A673 (cell line): ENCODE data around the gene SLC25A6. TPM values are rescaled to one million over a fixed set of nuclear protein-coding genes. Genes with fewer than 3 reads are reported as not detected.

ENCODE experiments used
- BruUV-seq: library from RNA; stranded (reverse); fragments of 400-500 nt; replicated peaks from 2 replicates; lab custom pipeline; 2021; lab: Mats Ljungman, UMichigan
- CTCF ChIA-PET: fragments of 300-600 bp; sonication (Branson Sonifier 250); formaldehyde crosslinking; loops from one replicate; lab custom pipeline; 2022; ENCODE audit warnings: antibody characterized with exemption; lab: Charles Lee
- POLR2A ChIA-PET: fragments of 300-600 bp; sonication (Branson Sonifier 250); formaldehyde crosslinking; loops from one replicate; lab custom pipeline; 2022; ENCODE audit warnings: antibody characterized with exemption; ENCODE audit not compliant: low non-redundant PET; lab: Charles Lee
- DNase-seq: peaks from one replicate; pipeline ENCODE4 v3.0.0-alpha.2; 2015; ENCODE audit warnings: low spot score
- H3K27ac ChIP-seq: fragments of 200-600 bp; sonication (generic); 2 replicates; pipeline ENCODE4 v1.5.1; 2016; ENCODE audit warnings: mixed run types, low read depth, mild to moderate bottlenecking, mixed read lengths, antibody characterized with exemption, low read length; ENCODE audit not compliant: poor library complexity, severe bottlenecking
- H3K27me3 ChIP-seq: fragments of 200-600 bp; sonication (generic); replicated peaks from 2 replicates; pipeline ENCODE4 v1.6.1; 2017; ENCODE audit warnings: mixed run types, low read depth, mild to moderate bottlenecking, mixed read lengths, antibody characterized with exemption, low read length; ENCODE audit not compliant: insufficient read depth, poor library complexity
- H3K36me3 ChIP-seq: fragments of 200-600 bp; sonication (generic); 2 replicates; pipeline ENCODE4 v1.6.1; 2016; ENCODE audit warnings: mixed run types, mild to moderate bottlenecking, mixed read lengths, antibody characterized with exemption, low read length; ENCODE audit not compliant: insufficient read depth, poor library complexity, severe bottlenecking
- H3K4me1 ChIP-seq: fragments of 200-600 bp; sonication (generic); 2 replicates; pipeline ENCODE4 v1.6.1; 2017; ENCODE audit warnings: mixed run types, mild to moderate bottlenecking, mixed read lengths, antibody characterized with exemption, low read length; ENCODE audit not compliant: insufficient read depth, poor library complexity, severe bottlenecking
- H3K4me3 ChIP-seq: fragments of 200-600 bp; sonication (generic); 2 replicates; pipeline ENCODE4 v1.5.1; 2016; ENCODE audit warnings: low read depth, mixed run types, mild to moderate bottlenecking, mixed read lengths, low read length; ENCODE audit not compliant: poor library complexity, severe bottlenecking
- H3K9me3 ChIP-seq: fragments of 200-600 bp; sonication (generic); 2 replicates; pipeline ENCODE4 v1.6.1; 2016; ENCODE audit warnings: mixed run types, low read depth, mild to moderate bottlenecking, mixed read lengths, antibody characterized with exemption, low read length; ENCODE audit not compliant: poor library complexity, severe bottlenecking
- EZH2 ChIP-seq: fragments of 200-600 bp; sonication (generic); IDR thresholded peaks from 2 replicates; pipeline ENCODE4 v1.6.1; 2017; ENCODE audit warnings: borderline replicate concordance, low read depth, mild to moderate bottlenecking, mixed read lengths, antibody characterized with exemption, low read length; ENCODE audit not compliant: poor library complexity, severe bottlenecking
- intact Hi-C: fragments of 100-400 bp; cut with micrococcal nuclease; formaldehyde crosslinking; loops from one replicate; pipeline ENCODE4 v1.10.0; 2022; ENCODE audit not compliant: unreplicated experiment
- total RNA-seq: library from RNA; stranded (reverse); gene quantifications from 2 replicates; pipeline ENCODE4 v1.2.3, GENCODE V29; 2021
- TF ChIP-seq, protein P1 (sequence below): fragments of 300-800, 200-600 bp; sonication (generic); conservative IDR thresholded peaks from 2 replicates; pipeline ENCODE4 v1.5.1; 2017; ENCODE audit warnings: low read depth, mild to moderate bottlenecking, antibody characterized with exemption, low read length, moderate library complexity, mixed read lengths

The SLC25A6 gene
- total RNA-seq, 1 experiment from 2014 or later = 423 TPM

DNA sequence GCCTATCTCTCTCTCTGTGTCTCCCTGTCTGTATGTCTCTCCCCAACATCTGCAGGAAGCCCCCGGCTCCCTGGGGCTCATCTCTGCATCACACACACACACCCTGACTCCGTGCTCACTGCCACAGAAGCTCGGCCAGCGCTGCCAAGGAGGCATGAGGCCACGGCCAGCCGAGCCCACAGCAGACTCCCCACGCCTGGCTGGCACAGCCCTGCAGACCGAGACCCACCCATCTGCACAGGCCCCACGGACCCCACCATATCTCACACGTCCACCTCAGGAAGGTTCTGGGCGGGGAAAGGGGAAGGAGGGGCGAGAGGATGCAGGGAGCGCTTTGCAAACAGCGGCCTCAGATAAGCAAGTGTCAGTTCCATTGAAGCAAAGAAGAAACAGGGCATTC, 28.5 kb upstream of the SLC25A6 start:
- no peak for DNase-seq
- TF ChIP-seq EZH2 = no peak
- TF ChIP-seq, protein P1, sequence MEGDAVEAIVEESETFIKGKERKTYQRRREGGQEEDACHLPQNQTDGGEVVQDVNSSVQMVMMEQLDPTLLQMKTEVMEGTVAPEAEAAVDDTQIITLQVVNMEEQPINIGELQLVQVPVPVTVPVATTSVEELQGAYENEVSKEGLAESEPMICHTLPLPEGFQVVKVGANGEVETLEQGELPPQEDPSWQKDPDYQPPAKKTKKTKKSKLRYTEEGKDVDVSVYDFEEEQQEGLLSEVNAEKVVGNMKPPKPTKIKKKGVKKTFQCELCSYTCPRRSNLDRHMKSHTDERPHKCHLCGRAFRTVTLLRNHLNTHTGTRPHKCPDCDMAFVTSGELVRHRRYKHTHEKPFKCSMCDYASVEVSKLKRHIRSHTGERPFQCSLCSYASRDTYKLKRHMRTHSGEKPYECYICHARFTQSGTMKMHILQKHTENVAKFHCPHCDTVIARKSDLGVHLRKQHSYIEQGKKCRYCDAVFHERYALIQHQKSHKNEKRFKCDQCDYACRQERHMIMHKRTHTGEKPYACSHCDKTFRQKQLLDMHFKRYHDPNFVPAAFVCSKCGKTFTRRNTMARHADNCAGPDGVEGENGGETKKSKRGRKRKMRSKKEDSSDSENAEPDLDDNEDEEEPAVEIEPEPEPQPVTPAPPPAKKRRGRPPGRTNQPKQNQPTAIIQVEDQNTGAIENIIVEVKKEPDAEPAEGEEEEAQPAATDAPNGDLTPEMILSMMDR = no peak
- POLR2A ChIA-PET = no interaction called here
- H3K36me3 ChIP-seq = peaks cover 34% of the 10 kb centered on the region
- CTCF ChIA-PET = no interaction called here
- no peak overlapping the region for H3K4me3 ChIP-seq
- no peaks in the 10 kb centered on the region for H3K4me1 ChIP-seq
- BruUV-seq = no TSS peak
- H3K27ac ChIP-seq = peak overlapping the region; percentile 30
- H3K9me3 ChIP-seq = peaks cover 15% of the 10 kb centered on the region
- intact Hi-C loops = no loop called here
- H3K27me3 ChIP-seq = no peaks in the 10 kb centered on the region

DNA sequence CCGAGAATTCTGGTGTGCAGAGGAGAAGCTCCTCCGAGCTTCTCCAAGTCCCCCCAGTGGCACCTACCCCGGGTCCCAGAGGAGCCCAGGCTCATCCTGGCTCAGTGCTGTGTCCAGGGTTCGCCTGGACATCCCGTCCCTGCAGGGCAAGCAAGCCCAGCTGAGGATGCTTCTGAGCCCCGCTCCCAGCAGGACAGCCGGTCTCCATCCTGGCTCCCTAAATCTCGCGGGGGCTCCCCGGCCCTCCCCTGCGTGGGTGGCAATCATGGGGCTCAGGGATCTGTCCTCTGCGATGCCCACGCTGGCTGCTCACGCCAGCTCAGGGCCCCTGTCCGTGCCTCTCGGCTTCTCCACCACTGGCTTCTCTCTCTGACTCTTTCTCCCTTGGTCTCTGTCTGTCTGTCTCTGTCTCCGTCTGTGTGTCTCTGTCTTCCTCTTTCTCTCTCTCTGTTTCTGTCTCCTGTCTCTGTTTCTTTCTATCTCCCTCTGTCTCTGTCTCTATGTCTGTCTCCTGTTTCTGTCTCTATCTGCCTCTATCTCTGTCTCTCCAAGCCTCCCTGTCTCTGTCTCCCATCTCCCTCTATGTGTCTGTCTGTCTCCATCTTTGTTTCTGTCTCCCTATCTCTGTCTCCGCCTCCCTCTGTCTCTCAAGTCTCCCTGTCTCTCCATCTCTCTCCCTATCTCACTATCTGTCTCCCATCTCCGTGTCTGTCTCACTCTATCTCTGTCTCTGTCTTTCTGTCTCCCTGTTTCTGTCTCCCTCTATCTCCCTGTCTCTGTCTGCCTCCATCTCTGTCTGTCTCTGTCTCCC, 27.8 kb upstream of the SLC25A6 start:
- Histone ChIP-seq H3K27me3 (no peaks in the 10 kb centered on the region), H3K36me3 (peaks cover 30% of the 10 kb centered on the region), H3K4me3 (no peak overlapping the region), H3K27ac (peak overlapping the region; percentile 30), H3K4me1 (no peaks in the 10 kb centered on the region), H3K9me3 (peaks cover 15% of the 10 kb centered on the region)
- POLR2A ChIA-PET = no interaction called here
- no peak for TF ChIP-seq EZH2
- BruUV-seq = no TSS peak
- CTCF ChIA-PET = no interaction called here
- intact Hi-C loops = no loop called here
- no peak for DNase-seq

DNA sequence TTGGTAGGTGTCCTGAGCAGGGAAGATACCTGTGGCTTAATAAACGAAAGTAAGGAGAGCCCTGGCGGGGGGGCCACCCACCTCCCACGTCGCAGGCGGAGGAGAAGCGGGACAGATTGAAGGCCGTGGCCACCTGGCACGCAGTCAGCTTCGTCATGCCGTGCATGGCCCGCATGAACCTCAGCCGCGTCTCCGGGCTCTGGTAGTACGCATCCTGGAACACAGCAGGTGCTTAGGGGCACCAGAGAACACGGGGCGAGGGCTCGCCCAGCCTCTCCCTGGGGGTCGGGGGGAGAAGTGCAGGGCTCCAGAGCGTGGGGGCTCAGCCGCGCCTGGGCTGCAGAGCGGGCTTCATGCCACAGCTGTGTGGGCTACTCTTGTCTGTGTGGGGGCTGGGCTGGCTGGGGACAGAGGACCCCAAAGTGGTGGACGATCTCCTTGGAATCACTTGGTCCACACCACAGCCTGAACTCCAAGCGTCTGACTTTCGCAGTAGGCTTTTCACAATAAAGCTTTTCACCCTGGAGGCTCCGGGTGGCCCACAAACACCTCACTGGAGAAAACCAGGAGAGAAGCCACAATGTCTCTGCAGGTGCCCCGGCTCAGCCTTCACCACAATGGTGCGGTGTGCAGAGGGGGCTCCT, 27.1 kb upstream of the SLC25A6 start:
- ChIA-PET POLR2A (no interaction called here), CTCF (no interaction called here)
- Histone ChIP-seq H3K4me3 (no peak overlapping the region), H3K27ac (no peak overlapping the region), H3K4me1 (no peaks in the 10 kb centered on the region), H3K36me3 (peaks cover 34% of the 10 kb centered on the region), H3K9me3 (peaks cover 15% of the 10 kb centered on the region), H3K27me3 (no peaks in the 10 kb centered on the region)
- intact Hi-C loops = no loop called here
- TF ChIP-seq EZH2 = no peak
- TF ChIP-seq, protein P1 = no peak
- DNase-seq = no peak
- BruUV-seq = no TSS peak
